Measurements from ENCODE around the gene INO80E.
A peak's percentile ranks its signal among the peaks of the same experiment; 100 is the strongest.
"Not testable (repeated sequence)": the region's sequence is repeated elsewhere in the genome, so short reads cannot be mapped to it uniquely, and the experiment has no call there.

The INO80E gene

GRCh38 chr16:29995911-29996765 is at the start of gene INO80E:
Gene INO80E, plus strand, starts transcription at chr16:29996241. Its CDS starts 70 bp downstream, at chr16:29996311.
- DNase-seq = peak; percentile 94

- no peak for DNase-seq
Observed at GRCh38 chr16:29947897-29948296, 48.1 kb upstream of the INO80E start.

GRCh38 chr16:29950806-29951461 is 45.1 kb upstream of the INO80E start:
- no peak for DNase-seq

- DNase-seq = no peak
Observed at GRCh38 chr16:29951625-29952365, 44.2 kb upstream of the INO80E start.

- no peak for DNase-seq
Observed at GRCh38 chr16:29958756-29959155, 37.3 kb upstream of the INO80E start.

- DNase-seq = no peak
Observed at GRCh38 chr16:29959293-29959692, 36.7 kb upstream of the INO80E start.

- not testable (repeated sequence) for DNase-seq
Observed at GRCh38 chr16:29959821-29960220, 36.2 kb upstream of the INO80E start.

- DNase-seq = no peak
Observed at GRCh38 chr16:29961127-29961478, 34.9 kb upstream of the INO80E start.

- DNase-seq = peak; percentile 82
Observed at GRCh38 chr16:29961479-29962343, 34.3 kb upstream of the INO80E start, which contains the start of gene TMEM219. Gene TMEM219, plus strand, starts transcription at chr16:29962079. Its CDS starts 1,065 bp downstream, at chr16:29963144.

GRCh38 chr16:29962344-29962994 is 33.6 kb upstream of the INO80E start:
- DNase-seq = no peak

GRCh38 chr16:29963021-29963743 is 32.9 kb upstream of the INO80E start:
- no peak for DNase-seq

- DNase-seq = no peak
Observed at GRCh38 chr16:29968205-29968604, 27.8 kb upstream of the INO80E start.

- DNase-seq = no peak
Observed at GRCh38 chr16:29971304-29971703, 24.7 kb upstream of the INO80E start.

GRCh38 chr16:29972500-29972899 is 23.5 kb upstream of the INO80E start:
- no peak for DNase-seq

GRCh38 chr16:29972992-29973383 is 23.1 kb upstream of the INO80E start:
- no peak for DNase-seq

- DNase-seq = peak; percentile 96
Observed at GRCh38 chr16:29973384-29974246, 22.4 kb upstream of the INO80E start, which contains the start of gene TAOK2. Gene TAOK2, plus strand, starts transcription at chr16:29973868. Its CDS starts 3,905 bp downstream, at chr16:29977773.

- DNase-seq = no peak
Observed at GRCh38 chr16:29974291-29975133, 21.5 kb upstream of the INO80E start.

- DNase-seq = no peak
Observed at GRCh38 chr16:29975134-29975538, 20.9 kb upstream of the INO80E start.
